MCF 10A (cell line): Measurements from ENCODE around the gene SLC2A14. TPM values are rescaled to one million over a fixed set of nuclear protein-coding genes. Genes with fewer than 3 reads are reported as not detected.
"Not testable (repeated sequence)": the region's sequence is repeated elsewhere in the genome, so short reads cannot be mapped to it uniquely, and the experiment has no call there.

Experiments
- Bru-seq: library from RNA; stranded (reverse); fragments of 400-500 nt; gene quantifications from one replicate; lab custom pipeline; 2021; lab: Mats Ljungman, UMichigan
- BruChase-seq, 2 experiments: library from RNA; stranded (reverse); fragments of 400-500 nt; gene quantifications; one replicate each; lab custom pipeline; 2021; lab: Mats Ljungman, UMichigan
- BruUV-seq: library from RNA; stranded (reverse); fragments of 400-500 nt; replicated peaks from 2 replicates; lab custom pipeline; 2021; lab: Mats Ljungman, UMichigan
- CTCF ChIA-PET: fragments of 300-600 bp; sonication (Branson Sonifier 250); formaldehyde crosslinking; extraction: SDS; loops from one replicate; lab custom pipeline; 2021; ENCODE audit warnings: antibody characterized with exemption, inconsistent platforms; lab: Yijun Ruan, JAX
- POLR2A ChIA-PET: fragments of 300-600, 350-650 bp; sonication (Branson Sonifier 250); formaldehyde crosslinking; extraction: SDS; loops from one replicate; lab custom pipeline; 2020; ENCODE audit warnings: antibody characterized with exemption, inconsistent platforms; lab: Yijun Ruan, JAX
- DNase-seq: peaks from one replicate; pipeline ENCODE4 v3.0.0-alpha.2; 2018; ENCODE audit not compliant: unreplicated experiment
- H3K27ac Mint-ChIP-seq: one replicate; pipeline ENCODE4 v1.8.0; 2022; ENCODE audit warnings: mild to moderate bottlenecking, low read depth, mixed read lengths; ENCODE audit not compliant: unreplicated experiment
- H3K27me3 Mint-ChIP-seq: one replicate; pipeline ENCODE4 v1.8.0; 2022; ENCODE audit warnings: mixed read lengths; ENCODE audit not compliant: insufficient read depth, unreplicated experiment
- H3K36me3 Mint-ChIP-seq: one replicate; pipeline ENCODE4 v1.8.0; 2022; ENCODE audit warnings: mild to moderate bottlenecking, moderate library complexity, mixed read lengths; ENCODE audit not compliant: insufficient read depth, unreplicated experiment
- H3K4me1 Mint-ChIP-seq: one replicate; pipeline ENCODE4 v1.8.0; 2022; ENCODE audit warnings: mixed read lengths; ENCODE audit not compliant: insufficient read depth, unreplicated experiment
- H3K4me3 Mint-ChIP-seq: one replicate; pipeline ENCODE4 v1.8.0; 2022; ENCODE audit warnings: mild to moderate bottlenecking, moderate library complexity, mixed read lengths; ENCODE audit not compliant: unreplicated experiment
- H3K9me3 Mint-ChIP-seq: one replicate; pipeline ENCODE4 v1.8.0; 2022; ENCODE audit warnings: mixed read lengths; ENCODE audit not compliant: unreplicated experiment
- CTCF ChIP-seq: fragments of 200-600 bp; IDR thresholded peaks from one replicate; pipeline ENCODE4 v1.8.0; 2022; ENCODE audit warnings: antibody characterized with exemption, mild to moderate bottlenecking; ENCODE audit not compliant: unreplicated experiment
- intact Hi-C: fragments of 100-400 bp; cut with micrococcal nuclease; formaldehyde crosslinking; loops from 2 replicates; pipeline ENCODE4 v1.14.1; 2022
- long read RNA-seq: library from polyadenylated mRNA; stranded (forward); transcript quantifications from one replicate; pipeline ENCODE4 v2.0.0, GENCODE V29; 2022
- total RNA-seq: library from RNA; stranded (reverse); gene quantifications from 2 replicates; pipeline ENCODE4 v1.2.3, GENCODE V29; 2022

Gene SLC2A14
- total RNA-seq (not detected in 2 replicates), Bru-seq, nascent RNA (percentile 3 among the genes with signal in this experiment), BruChase-seq, experiment 1, labeled RNA remaining after a 6-hour chase (percentile 7 among the genes with signal in this experiment), BruChase-seq, experiment 2, labeled RNA remaining after a 2-hour chase (percentile 11 among the genes with signal in this experiment)
- long read RNA-seq, result 0 reads

- ChIA-PET POLR2A (no interaction called here), CTCF (interaction anchor here (0.7 kb wide), 1 partner anchor 1069 kb away, joined by 3 read pairs; no protein-coding TSS in a partner anchor)
- H3K27ac Mint-ChIP-seq, result no peak within 1 kb of the TSS
- no TSS peak for BruUV-seq
- intact Hi-C loops, result no loop called here
- H3K4me3 Mint-ChIP-seq, result no peak within 1 kb of the TSS
- H3K9me3 Mint-ChIP-seq, result no peaks in the 10 kb centered on the region
- no peaks in the 10 kb centered on the region for H3K27me3 Mint-ChIP-seq
- no peak for DNase-seq
- H3K36me3 Mint-ChIP-seq, result no peaks in the 10 kb centered on the region
- TF ChIP-seq CTCF, result no peak
- H3K4me1 Mint-ChIP-seq, result peaks cover 5% of the 10 kb centered on the region
Observed at GRCh38 chr12:7872566-7873319, at the start of gene SLC2A14. SLC2A14 (minus strand) TSS chr12:7872915; CDS start chr12:7869880, 3,035 bp downstream.

- H3K9me3 Mint-ChIP-seq, DNase-seq, intact Hi-C loops, BruUV-seq, H3K27ac Mint-ChIP-seq, POLR2A ChIA-PET, H3K4me3 Mint-ChIP-seq, H3K4me1 Mint-ChIP-seq, H3K27me3 Mint-ChIP-seq: not testable (repeated sequence)
- CTCF ChIA-PET, result interaction anchor here (0.6 kb wide), 3 partner anchors 102 to 475 kb away, joined by 3 to 5 read pairs (median 4); no protein-coding TSS in a partner anchor
- H3K36me3 Mint-ChIP-seq, result peaks cover 26% of the 10 kb centered on the region
Observed at GRCh38 chr12:7921181-7921580, 48.5 kb upstream of the SLC2A14 start.

GRCh38 chr12:7918268-7918590, 45.5 kb upstream of the SLC2A14 start:
- ChIA-PET POLR2A (interaction anchor here (1.0 kb wide), 2 partner anchors 13 to 74 kb away, joined by 3 read pairs; no protein-coding TSS in a partner anchor), CTCF (interaction anchor here (0.6 to 2.3 kb wide), 8 partner anchors 8 to 1929 kb away, joined by 3 to 14 read pairs (median 4); partner anchors contain the start of gene NECAP1)
- H3K36me3 Mint-ChIP-seq, result peaks cover 26% of the 10 kb centered on the region
- H3K9me3 Mint-ChIP-seq, intact Hi-C loops, DNase-seq, H3K27ac Mint-ChIP-seq, H3K4me3 Mint-ChIP-seq, H3K4me1 Mint-ChIP-seq, BruUV-seq, H3K27me3 Mint-ChIP-seq: not testable (repeated sequence)

- peaks cover 24% of the 10 kb centered on the region for H3K36me3 Mint-ChIP-seq
- DNase-seq, result no peak
- BruUV-seq, result no TSS peak
- H3K27me3 Mint-ChIP-seq, result no peaks in the 10 kb centered on the region
- no peaks in the 10 kb centered on the region for H3K9me3 Mint-ChIP-seq
- H3K4me3 Mint-ChIP-seq, result no peak overlapping the region
- ChIA-PET POLR2A (interaction anchor here (1.0 kb wide), 1 partner anchor 12 kb away, joined by 3 read pairs; no protein-coding TSS in a partner anchor), CTCF (interaction anchor here (0.6 to 2.3 kb wide), 5 partner anchors 12 to 1928 kb away, joined by 3 to 14 read pairs (median 6); no protein-coding TSS in a partner anchor)
- H3K4me1 Mint-ChIP-seq, result no peaks in the 10 kb centered on the region
- intact Hi-C loops, result no loop called here
- no peak for TF ChIP-seq CTCF
- peak overlapping the region; percentile 71 for H3K27ac Mint-ChIP-seq
Observed at GRCh38 chr12:7917392-7918267, 44.9 kb upstream of the SLC2A14 start.
